Erythroblast (primary cell): ENCODE measurements around the gene PIGQ.

Source experiments
- DNase-seq, 2 experiments: peaks; one replicate each; lab custom pipeline; 2025; lab: John Stamatoyannopoulos, UW
- GATA1 ChIP-seq: IDR thresholded peaks from 2 replicates; pipeline ENCODE4 v1.6.1; 2011; ENCODE audit warnings: low read depth, mild to moderate bottlenecking, control low read depth, low read length, moderate library complexity
- POLR2A ChIP-seq: IDR thresholded peaks from 2 replicates; pipeline ENCODE4 v1.6.1; 2011; ENCODE audit warnings: mild to moderate bottlenecking, low read length

PIGQ gene

DNA sequence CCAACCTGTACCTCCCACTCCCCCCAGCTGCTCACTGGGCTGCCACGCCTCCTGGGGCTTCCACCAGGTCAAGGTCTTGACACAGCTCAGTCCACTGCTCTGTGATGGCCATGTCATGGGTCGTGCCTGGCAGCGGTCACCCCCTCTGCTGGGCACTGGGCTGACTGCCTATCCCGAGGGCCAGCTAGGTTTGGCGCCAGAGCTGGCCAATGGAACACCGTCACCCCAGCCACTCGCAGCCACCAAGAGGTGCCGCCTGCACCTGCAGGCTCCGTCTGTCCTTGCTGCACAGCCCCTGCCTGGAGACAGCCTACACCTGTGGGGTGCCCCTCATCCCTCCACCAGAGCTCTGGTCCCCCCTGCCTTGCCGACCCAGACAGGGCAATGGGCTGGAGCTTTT, 15.6 kb downstream of the PIGQ start:
- no peak for DNase-seq
- TF ChIP-seq POLR2A, result peak; percentile 49
- no peak for TF ChIP-seq GATA1

DNA sequence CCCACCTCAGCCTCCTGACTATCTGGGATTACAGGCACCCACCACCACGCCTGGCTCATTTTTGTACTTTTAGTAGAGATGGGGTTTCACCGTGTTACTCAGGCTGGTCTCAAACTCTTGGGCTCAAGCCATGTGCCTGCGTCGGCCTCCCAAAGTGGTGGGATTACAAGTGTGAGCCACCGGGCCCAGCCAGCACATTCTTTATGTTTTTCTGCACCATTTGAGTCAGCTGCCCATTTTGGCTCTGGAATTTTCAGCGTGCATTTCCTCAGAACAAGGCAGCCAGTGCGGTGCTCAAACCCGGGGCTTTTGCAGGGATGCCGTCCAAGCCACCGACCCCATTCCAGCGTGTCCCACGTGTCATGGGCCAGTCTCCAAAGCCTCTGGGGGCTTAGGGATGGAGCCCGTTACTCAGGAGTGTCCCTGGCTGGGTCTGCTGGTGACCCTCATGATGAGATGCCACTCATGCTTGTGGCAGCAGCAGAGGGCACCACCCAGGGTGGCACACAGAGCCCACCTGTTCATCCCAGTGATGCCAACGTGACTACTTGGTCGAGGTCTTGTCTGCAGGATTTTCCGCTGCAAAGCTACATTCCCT, 16.4 kb downstream of the PIGQ start:
- DNase-seq, result no peak
- TF ChIP-seq POLR2A (no peak), GATA1 (no peak)

DNA sequence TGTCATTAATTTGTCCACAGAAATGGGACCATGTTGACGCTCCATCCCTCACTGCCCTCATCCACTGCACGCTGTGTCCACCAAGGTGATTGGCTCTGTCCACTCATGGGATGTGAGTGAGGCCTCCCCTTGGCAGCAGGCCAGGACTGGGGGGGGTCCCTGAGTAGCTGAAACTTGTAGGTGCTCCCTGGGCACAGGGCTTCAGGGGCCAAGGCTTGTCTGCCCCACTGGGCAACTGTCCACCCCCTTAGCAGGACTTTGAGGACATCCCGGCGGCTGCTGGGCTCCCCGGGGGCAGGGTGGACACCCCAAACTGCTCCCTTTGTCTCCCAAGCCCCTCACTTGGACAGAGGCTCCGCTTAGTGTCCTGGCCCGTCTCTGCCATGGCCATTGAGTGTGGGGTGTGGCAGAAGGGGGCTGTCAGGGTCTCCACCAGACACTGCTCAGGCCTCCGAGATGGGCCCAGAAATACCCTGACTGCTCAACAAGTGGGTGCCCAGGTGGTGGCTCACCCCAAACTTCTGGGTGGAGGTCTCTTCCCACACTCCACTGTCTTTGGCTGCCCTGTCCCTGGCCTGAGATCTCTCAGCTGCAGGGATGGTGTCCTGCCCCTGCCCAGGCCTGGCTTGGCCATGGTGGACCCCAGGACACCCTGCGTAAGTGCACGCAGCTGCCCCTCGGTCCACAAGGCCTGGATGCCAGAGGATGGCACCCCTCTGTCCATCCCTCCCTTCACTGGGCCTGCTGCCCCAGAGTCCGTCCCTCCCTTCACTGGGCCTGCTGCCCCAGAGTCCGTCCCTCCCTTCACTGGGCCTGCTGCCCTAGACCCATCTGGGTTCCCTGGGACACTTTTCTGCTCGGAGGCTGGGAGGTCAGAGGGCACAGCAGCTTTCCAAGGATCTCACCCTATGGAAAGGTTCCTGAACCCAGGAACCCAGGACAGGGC, 17.1 kb downstream of the PIGQ start:
- DNase-seq, result peak in 1 of 2 experiments; percentile 38
- TF ChIP-seq GATA1 (no peak), POLR2A (peak; percentile 82)

DNA sequence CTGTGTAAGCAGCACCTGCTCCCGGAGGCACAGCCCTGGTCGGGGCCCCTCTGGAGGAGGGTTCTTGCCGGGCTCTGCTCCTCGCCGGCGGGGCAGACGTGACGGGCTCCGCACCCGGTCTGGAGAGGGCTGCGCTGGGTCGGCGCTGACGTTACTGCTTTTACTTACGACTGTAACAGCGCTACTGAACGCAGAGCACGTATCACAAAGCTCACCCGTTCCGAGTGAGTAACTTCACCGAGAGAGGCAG, 18.8 kb downstream of the PIGQ start:
- TF ChIP-seq GATA1 (no peak), POLR2A (no peak)
- DNase-seq, result peak; percentile 83 to 87

DNA sequence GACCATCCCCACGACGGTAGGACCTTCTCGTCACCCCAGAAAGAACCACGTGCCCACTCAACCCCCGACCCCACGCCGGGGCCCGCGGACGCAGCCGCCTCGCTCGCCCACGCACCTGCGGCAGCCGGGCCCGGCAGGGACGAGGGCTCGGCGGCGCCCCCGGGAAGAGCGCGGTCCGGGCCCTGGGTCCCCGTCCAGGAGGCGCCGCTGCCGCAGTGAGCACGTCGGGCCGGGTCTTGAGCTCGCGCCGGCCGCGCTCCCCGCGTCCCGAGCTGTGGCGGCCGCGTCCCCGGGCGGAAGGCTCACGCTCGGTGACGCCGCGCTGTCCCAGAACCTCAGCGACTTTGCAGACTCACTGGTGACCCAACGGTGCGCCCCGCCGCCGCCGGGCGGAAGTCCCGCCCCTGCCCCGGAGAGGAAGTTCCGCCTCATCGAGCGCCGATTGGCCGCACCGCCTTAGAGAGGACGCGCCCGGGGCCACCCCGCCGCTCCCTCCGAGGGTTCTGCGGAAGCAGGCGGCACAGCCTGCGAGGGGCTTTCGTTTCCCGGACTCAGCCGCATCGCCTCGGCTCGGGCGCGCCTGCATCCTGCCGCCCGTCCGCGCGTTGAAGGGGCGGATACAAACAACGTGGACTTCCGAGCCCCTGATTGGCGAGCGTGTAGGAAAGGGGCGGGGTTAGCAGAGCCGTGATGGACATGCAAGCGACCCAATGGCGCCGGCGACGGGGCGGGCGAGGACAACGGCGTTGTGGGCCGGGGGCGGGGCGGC, 19.3 kb downstream of the PIGQ start:
- TF ChIP-seq POLR2A (peak; percentile 91), GATA1 (no peak)
- peak; percentile 98 to 99 for DNase-seq

DNA sequence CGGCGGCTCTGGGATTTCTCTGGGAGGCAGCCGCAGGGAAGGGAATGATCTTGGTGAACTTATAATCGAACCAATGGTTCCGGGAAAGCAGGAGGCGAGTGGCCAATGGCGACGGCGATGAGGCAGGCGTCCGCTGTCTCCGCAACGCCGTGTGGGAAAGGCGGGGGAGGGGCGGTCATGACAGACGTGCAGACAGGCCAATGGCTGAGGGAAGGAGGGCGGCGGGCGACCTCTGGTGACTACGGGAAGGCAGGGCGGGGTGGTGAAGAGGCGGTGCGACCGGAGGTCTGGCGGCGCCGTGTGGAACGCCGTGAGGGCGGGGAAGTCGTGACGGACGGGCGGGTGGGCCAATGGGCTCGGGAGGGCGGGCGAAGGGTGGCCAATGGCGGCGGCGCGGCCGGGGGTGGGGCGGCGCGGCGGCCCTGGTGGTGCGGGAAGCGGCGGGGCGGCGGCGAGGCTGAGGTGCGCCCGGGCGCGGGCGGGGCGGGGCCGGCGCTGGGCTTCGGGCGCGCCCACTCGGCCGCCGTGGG, 20.0 kb downstream of the PIGQ start, which contains the start of gene RAB40C:
RAB40C (plus strand) TSS at position 409 of the 530 bp plus-strand sequence. CDS start 226 bp downstream, outside the sequence.
- DNase-seq, result peak; percentile 99 to 100
- TF ChIP-seq POLR2A (no peak), GATA1 (no peak)

DNA sequence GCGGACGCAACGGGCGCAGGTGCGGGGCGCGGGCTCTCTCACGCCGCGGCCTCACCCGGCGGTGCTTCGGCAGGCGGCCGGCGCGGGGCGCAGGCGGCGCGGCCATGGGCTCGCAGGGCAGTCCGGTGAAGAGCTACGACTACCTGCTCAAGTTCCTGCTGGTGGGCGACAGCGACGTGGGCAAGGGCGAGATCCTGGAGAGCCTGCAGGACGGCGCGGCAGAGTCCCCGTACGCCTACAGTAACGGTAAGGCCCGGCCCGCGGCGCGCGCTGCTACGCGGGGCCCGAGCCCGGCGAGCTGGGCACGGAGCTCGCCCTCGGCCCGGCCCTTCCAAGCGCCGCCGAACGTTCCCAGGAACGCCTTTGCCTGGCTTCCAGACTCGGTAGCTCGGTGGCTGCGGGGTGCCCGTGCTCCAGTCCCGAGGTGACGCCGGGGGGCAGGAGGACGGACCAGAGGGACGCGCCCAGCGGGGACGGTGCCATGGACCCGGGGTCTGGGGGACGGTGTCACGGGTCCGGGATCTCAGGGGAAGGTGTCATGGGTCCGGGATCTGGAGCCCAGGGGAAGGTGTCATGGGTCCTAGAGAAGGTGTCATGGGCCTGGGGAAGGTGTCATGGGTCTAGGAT, 20.5 kb downstream of the PIGQ start:
- TF ChIP-seq POLR2A, result no peak
- no peak for TF ChIP-seq GATA1
- DNase-seq, result no peak

DNA sequence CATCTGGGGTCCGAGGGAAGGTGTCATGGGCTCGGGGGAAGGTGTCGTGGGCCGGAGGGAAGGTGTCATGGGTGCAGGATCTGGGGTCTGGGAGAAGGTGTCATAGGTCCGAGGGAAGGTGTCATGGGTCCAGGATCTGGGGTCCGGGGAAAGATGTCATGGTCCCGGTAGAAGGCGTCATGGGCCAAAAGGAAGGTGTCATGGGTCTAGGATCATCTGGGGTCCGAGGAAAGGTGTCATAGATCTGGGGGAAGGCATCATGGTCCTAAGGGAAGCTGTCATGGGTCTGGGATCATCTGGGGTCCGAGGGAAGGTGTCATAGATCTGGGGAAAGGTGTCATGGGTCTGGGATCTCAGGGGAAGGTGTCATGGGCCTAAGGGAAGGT, 21.0 kb downstream of the PIGQ start:
- no peak for TF ChIP-seq POLR2A
- no peak for TF ChIP-seq GATA1

DNA sequence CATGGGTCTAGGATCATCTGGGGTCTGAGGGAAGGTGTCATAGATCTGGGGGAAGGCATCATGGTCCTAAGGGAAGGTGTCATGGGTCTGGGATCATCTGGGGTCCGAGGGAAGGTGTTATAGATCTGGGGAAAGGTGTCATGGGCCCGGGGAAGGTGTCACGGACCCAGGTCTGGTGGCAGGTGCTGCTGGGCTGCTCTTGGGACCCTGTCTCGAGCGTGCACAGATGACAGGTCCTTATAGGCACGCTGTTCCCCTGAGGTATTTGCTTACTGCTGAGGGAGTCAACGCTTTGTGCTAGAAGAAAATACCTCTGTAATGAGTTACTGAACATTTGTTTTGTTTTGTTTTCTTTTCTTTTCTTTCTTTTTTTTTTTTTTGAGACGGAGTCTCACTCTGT, 21.5 kb downstream of the PIGQ start:
- DNase-seq, result no peak
- TF ChIP-seq GATA1 (no peak), POLR2A (no peak)

More for the DNA sequence above, 21.0 kb downstream of the PIGQ start:
- DNase-seq, result no peak

DNA sequence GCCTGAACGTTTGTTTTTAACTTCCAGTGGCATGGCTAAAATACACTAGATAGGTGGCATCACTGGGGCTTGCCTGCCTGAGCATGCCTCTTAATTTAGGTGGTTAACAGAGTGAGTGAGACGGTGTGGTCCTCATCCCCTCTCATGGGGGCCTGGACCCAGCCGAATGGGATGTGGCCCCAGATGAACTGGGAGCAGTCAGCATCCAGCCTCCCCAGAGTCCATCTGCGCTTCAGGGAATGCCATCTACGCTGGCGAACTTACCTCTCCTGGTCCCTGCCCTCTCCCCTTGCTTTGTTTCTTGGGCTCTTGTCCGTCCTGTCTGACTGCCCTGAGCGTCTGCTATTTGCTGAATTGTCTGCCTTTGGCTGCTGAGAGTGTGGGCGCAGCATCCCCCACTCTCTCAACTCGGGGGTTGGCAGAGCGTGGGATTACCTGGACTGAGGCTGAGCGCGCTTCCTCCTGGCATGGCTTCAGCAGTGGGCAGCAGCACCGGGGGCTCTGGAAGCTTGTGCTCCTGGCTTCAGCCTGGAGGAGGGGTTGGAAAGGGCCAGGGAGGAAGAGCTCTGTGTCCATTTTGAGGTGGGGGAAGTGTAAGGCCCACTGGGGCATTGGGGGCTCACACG, 22.2 kb downstream of the PIGQ start:
- no peak for DNase-seq
- TF ChIP-seq POLR2A (no peak), GATA1 (no peak)

DNA sequence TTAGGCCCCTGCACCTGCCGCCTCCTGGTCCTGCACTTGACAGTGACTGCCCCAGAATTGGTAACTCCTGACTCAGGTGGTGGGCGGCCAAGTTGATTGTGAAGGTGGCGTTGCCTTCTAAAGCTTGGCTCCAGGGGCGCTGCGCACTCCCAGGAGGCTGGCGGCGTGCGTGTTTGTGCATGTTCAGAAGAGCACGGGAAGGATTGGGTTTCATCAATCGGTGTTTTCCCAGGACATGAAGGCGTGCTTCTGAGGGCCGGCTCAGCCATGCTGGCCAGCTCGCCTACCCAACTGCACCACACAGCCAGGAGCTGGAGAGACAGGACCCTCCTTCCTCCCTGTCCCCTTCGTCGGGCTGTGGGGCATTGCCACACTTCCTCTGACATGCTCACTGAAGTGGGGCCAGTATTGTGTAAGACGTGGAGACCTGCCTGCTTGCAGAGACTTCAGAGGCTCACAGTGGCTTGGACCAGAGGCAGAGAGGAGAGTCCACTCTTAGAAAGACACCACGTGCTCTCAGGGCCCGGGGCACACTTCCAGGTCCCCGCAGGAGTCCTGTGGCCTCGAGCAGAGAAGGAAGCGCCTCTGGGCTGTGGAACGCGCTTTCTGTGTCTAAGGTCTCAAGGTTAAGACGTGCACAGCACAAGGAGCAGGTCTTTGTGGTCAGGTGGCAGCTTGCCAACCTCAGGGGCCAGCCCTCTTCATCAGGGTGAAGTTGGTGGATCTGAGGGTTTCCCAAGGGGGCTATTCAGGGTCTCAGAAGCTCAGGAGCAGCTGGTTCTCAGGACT, 22.9 kb downstream of the PIGQ start:
- no peak for DNase-seq

DNA sequence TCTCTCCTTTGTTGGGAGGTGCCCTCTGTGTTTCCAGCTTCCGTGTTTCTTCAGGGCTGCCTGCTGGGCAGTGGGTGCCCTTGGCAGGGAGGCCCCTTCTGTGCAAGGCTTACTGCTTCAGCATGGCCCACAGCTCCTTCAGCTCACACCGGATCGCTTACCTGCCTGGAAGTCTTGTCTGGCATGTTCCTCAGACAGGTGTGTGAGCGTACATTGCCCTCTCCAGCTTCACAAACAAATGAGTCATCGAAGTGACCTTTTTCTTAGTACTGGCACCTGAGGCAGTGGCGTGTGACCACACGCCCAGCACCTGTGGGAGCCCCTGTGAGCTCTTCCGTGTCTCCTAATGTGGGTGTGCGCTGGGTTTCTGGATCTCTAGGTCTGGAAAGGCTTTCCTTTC, 23.6 kb downstream of the PIGQ start:
- DNase-seq, result no peak
- TF ChIP-seq GATA1, result no peak

More for the DNA sequence above, 22.9 kb downstream of the PIGQ start:
- TF ChIP-seq GATA1, result no peak
- no peak for TF ChIP-seq POLR2A
